ENCODE results near the gene FBXO34.

DNA sequence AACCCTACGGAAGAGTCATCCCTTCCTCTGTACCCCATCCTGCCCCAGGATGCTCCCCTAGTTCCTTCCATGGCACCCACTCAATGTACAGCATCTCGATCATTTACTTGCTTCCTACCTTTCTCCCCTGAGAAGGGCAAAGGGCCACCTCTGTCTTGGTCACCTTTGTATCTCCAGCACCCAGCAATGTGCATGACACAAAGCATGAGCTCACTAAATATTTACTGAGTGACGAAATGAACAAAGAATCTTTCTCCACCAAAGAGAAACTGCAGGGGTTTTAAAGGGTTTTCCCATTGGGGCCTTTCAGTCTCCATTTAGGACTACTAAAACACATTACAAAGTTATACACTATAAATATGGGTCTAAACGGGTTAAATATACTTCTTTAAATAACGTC lies 109.8 kb downstream of the FBXO34 start:
- TF ChIP-seq, protein P1, sequence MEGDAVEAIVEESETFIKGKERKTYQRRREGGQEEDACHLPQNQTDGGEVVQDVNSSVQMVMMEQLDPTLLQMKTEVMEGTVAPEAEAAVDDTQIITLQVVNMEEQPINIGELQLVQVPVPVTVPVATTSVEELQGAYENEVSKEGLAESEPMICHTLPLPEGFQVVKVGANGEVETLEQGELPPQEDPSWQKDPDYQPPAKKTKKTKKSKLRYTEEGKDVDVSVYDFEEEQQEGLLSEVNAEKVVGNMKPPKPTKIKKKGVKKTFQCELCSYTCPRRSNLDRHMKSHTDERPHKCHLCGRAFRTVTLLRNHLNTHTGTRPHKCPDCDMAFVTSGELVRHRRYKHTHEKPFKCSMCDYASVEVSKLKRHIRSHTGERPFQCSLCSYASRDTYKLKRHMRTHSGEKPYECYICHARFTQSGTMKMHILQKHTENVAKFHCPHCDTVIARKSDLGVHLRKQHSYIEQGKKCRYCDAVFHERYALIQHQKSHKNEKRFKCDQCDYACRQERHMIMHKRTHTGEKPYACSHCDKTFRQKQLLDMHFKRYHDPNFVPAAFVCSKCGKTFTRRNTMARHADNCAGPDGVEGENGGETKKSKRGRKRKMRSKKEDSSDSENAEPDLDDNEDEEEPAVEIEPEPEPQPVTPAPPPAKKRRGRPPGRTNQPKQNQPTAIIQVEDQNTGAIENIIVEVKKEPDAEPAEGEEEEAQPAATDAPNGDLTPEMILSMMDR (conservative IDR thresholded peaks at IDR 0.05; ENCODE audit: low read length) = no peak
- no peak for TF ChIP-seq EZH2phosphoT487 (IDR thresholded peaks at IDR 0.05; ENCODE audit: borderline replicate concordance, low read depth, low read length)
